ENCODE measurements around the gene ZNF385B.
"Not testable (repeated sequence)": the region's sequence is repeated elsewhere in the genome, so short reads cannot be mapped to it uniquely, and the experiment has no call there.

Gene ZNF385B

GRCh38 chr2:179800776-179801175, 60.6 kb downstream of the ZNF385B start:
- no peak for DNase-seq

- no peak for DNase-seq
Measured at GRCh38 chr2:179796213-179797007, 65.0 kb downstream of the ZNF385B start.

- no peak for DNase-seq
Measured at GRCh38 chr2:179793902-179794301, 67.5 kb downstream of the ZNF385B start.

- no peak for DNase-seq
Measured at GRCh38 chr2:179793238-179793637, 68.2 kb downstream of the ZNF385B start.

- DNase-seq: no peak
Measured at GRCh38 chr2:179790235-179791217, 70.9 kb downstream of the ZNF385B start.

GRCh38 chr2:179788104-179788503, 73.3 kb downstream of the ZNF385B start:
- DNase-seq: no peak

GRCh38 chr2:179787601-179788000, 73.8 kb downstream of the ZNF385B start:
- DNase-seq: no peak

GRCh38 chr2:179785902-179786301, 75.5 kb downstream of the ZNF385B start:
- no peak for DNase-seq

- DNase-seq: not testable (repeated sequence)
Measured at GRCh38 chr2:179782346-179782745, 79.1 kb downstream of the ZNF385B start.

- no peak for DNase-seq
Measured at GRCh38 chr2:179773986-179774385, 87.4 kb downstream of the ZNF385B start.

- DNase-seq: no peak
Measured at GRCh38 chr2:179772346-179772745, 89.1 kb downstream of the ZNF385B start.

- no peak for DNase-seq
Measured at GRCh38 chr2:179771791-179772190, 89.6 kb downstream of the ZNF385B start.

- DNase-seq: no peak
Measured at GRCh38 chr2:179770029-179770428, 91.4 kb downstream of the ZNF385B start.

GRCh38 chr2:179769323-179769722, 92.1 kb downstream of the ZNF385B start:
- no peak for DNase-seq

GRCh38 chr2:179768765-179769164, 92.6 kb downstream of the ZNF385B start:
- no peak for DNase-seq

- DNase-seq: no peak
Measured at GRCh38 chr2:179765666-179766065, 95.7 kb downstream of the ZNF385B start.

GRCh38 chr2:179764710-179765109, 96.7 kb downstream of the ZNF385B start:
- no peak for DNase-seq

- DNase-seq: no peak
Measured at GRCh38 chr2:179758636-179759035, 102.8 kb downstream of the ZNF385B start.

GRCh38 chr2:179751163-179751809, 110.1 kb downstream of the ZNF385B start:
- peak; percentile 20 to 52 for DNase-seq

GRCh38 chr2:179749210-179749609, 112.2 kb downstream of the ZNF385B start:
- no peak for DNase-seq

GRCh38 chr2:179746981-179747380, 114.4 kb downstream of the ZNF385B start:
- DNase-seq: no peak

GRCh38 chr2:179745635-179746256, 115.7 kb downstream of the ZNF385B start:
- DNase-seq: no peak

GRCh38 chr2:179744401-179744800, 117.0 kb downstream of the ZNF385B start:
- DNase-seq: no peak

Data from NCI-H526 (cell line).